Lower leg skin (tissue), 4 donors: Measurements from ENCODE around the gene DNAH1. TPM values are rescaled to one million over a fixed set of nuclear protein-coding genes. Genes with fewer than 3 reads are reported as not detected.

Source experiments
- DNase-seq, 2 donors: peaks; one replicate each; pipeline ENCODE4 v3.0.0-alpha.2; 2019; ENCODE audit warnings: low spot score in 2 of 2
- H3K4me3 ChIP-seq: fragments of 200-600 bp; sonication (generic); 2 replicates; pipeline ENCODE4 v1.5.1; 2017; ENCODE audit warnings: mild to moderate bottlenecking, low read depth; ENCODE audit not compliant: poor library complexity, severe bottlenecking
- POLR2A ChIP-seq, 2 donors: fragments of 450-650 bp; IDR thresholded peaks; one replicate each; pipeline ENCODE4 v1.6.1; 2016 to 2017; ENCODE audit warnings: antibody characterized with exemption in 2 of 2, mild to moderate bottlenecking in 1 of 2, moderate library complexity in 1 of 2
- WGBS, 2 donors: methylation state at CpG; one replicate each; pipeline ENCODE4 v1.1.5; 2018; 5-methylcytosine and 5-hydroxymethylcytosine counted together
- intact Hi-C: fragments of 100-400 bp; cut with DNase I; formaldehyde crosslinking; loops from one replicate; pipeline ENCODE4 v1.15.0; 2023; ENCODE audit warnings: low total_unique reads
- total RNA-seq, 4 donors: library from RNA; depleted of rRNA; stranded (reverse); fragments of >200 nt; gene quantifications; one replicate each; pipeline ENCODE4 v1.1.0, GENCODE V29; 2016
- TF ChIP-seq, protein P1 (sequence below), 3 donors: fragments of 450-650 bp; IDR thresholded peaks; one replicate each; pipeline ENCODE4 v1.5.1; 2016; ENCODE audit warnings: antibody characterized with exemption in 3 of 3, mild to moderate bottlenecking in 3 of 3, moderate library complexity in 2 of 3

DNAH1 gene
- total RNA-seq, 4 donors from 2014 or later, result 2.0 to 5.9 (median 5.0) TPM

DNA sequence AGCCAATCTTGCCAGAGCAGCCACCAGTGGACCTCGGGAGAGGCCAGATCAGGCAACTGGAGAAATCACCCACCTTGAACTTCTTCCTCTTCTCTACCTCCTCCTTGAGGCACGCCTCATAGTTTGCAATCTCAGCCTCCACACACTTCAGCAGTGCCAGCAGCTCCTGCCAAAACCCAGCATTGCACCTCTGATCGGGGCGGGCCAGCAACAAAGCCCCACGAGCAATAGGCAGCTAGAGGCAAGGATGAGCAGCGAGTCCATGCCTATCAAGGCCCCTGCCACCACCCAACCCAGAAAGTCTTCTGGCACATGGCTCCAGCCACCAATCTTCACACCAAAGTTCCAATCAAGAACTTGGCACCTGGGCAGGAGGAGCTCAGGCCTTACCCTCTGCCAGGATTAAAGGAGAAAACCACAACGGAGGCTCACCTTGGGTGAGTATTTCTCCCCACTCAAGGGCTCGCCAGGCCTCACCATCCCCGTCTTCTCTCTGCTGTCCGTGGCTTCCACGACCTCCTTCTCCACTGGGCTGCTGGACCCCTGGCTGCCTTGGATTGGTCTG lies 86.7 kb downstream of the DNAH1 start:
- intact Hi-C loops, result no loop called here
- WGBS, 2 donors, result 60 to 69% methylated on average over 11 of the region's 11 CpGs
- H3K4me3 ChIP-seq, result no peak overlapping the region
- TF ChIP-seq, protein P1, sequence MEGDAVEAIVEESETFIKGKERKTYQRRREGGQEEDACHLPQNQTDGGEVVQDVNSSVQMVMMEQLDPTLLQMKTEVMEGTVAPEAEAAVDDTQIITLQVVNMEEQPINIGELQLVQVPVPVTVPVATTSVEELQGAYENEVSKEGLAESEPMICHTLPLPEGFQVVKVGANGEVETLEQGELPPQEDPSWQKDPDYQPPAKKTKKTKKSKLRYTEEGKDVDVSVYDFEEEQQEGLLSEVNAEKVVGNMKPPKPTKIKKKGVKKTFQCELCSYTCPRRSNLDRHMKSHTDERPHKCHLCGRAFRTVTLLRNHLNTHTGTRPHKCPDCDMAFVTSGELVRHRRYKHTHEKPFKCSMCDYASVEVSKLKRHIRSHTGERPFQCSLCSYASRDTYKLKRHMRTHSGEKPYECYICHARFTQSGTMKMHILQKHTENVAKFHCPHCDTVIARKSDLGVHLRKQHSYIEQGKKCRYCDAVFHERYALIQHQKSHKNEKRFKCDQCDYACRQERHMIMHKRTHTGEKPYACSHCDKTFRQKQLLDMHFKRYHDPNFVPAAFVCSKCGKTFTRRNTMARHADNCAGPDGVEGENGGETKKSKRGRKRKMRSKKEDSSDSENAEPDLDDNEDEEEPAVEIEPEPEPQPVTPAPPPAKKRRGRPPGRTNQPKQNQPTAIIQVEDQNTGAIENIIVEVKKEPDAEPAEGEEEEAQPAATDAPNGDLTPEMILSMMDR (IDR thresholded peaks at IDR 0.05), result no peak
- no peak for TF ChIP-seq POLR2A (IDR thresholded peaks at IDR 0.05)
- peak in 1 of 2 donors; percentile 86 for DNase-seq

DNA sequence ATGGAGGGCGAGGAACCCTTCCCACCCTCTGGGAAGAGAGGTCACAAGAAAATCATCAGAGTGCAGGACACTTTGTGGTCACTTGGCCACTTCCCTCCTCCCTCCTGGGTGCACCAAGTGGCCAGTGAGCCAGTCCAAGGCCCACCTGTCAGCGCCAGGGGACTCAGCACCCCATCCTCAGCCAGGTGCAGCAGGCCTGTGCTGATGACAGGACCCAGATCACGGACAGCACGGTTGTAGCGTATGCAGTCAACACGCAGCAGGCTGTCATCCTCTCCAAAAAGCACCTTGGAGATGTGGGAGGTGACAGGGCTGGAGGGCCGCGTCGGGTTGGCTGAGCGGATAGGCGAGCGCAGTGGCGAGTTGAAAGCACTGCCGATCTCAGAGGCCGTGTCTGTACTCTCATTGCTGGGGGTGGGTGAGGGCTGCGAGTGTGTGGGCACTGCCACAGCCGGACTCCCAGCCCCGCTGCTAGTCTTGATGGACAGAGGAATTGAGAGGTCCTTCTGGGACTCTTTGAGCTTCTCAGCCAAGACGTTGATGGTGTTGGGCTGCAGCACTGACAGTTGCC lies 87.2 kb downstream of the DNAH1 start:
- WGBS, 2 donors, result 80 to 82% methylated on average over 17 to 19 of the region's 19 CpGs
- peak in 1 of 2 donors; percentile 83 for DNase-seq
- intact Hi-C loops, result no loop called here
- TF ChIP-seq, protein P1 (IDR thresholded peaks at IDR 0.05), result no peak
- no peak for TF ChIP-seq POLR2A (IDR thresholded peaks at IDR 0.05)
- H3K4me3 ChIP-seq, result no peak overlapping the region

DNA sequence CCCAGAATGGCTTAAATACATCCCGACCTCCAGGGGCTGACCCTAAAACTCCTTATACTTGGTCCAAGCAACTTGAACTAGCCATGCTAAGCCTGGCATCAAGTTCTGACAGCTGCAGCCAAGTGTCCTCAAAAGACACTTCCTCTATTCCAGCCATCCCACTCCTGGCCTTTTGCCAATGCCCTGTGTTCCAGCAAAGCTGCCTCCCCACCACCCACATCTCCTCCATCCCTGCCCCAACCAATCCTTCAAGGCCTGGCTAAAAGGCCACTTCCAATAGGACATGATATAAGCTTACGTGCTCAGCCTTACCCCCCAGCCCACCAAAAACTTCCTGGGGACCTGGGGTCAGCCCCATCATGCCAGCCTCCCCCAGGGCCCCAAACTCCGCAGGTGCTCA lies 87.8 kb downstream of the DNAH1 start:
- 75 to 79% methylated on average over 3 of the region's 3 CpGs for WGBS, 2 donors
- DNase-seq, result peak in 1 of 2 donors; percentile 86
- no peak overlapping the region for H3K4me3 ChIP-seq
- intact Hi-C loops, result no loop called here
- TF ChIP-seq, protein P1 (IDR thresholded peaks at IDR 0.05), result no peak
- TF ChIP-seq POLR2A (IDR thresholded peaks at IDR 0.05), result no peak

DNA sequence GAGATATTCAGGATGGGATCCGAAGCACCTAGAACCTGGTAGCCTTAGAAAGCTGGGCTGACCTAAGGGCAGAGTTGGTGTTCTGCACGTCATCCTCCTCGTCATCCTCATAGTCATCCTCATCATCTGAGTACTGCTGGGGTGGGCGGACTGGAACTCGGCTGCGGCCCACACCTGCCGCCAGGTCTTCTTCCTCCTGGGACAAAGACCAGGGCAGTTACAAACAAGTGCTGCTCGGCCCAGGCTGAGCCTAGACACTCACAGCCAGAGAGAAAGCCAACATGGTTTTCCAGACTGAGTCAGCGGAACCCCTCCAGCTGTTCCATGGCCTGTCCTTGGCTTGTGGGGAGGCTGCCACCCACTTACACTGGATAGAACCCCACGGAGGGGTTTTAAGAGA lies 88.3 kb downstream of the DNAH1 start:
- TF ChIP-seq POLR2A (IDR thresholded peaks at IDR 0.05), result no peak
- TF ChIP-seq, protein P1 (IDR thresholded peaks at IDR 0.05), result no peak
- peak in 1 of 2 donors; percentile 76 for DNase-seq
- 62 to 79% methylated on average over 10 of the region's 10 CpGs for WGBS, 2 donors
- intact Hi-C loops, result no loop called here
- no peak overlapping the region for H3K4me3 ChIP-seq

DNA sequence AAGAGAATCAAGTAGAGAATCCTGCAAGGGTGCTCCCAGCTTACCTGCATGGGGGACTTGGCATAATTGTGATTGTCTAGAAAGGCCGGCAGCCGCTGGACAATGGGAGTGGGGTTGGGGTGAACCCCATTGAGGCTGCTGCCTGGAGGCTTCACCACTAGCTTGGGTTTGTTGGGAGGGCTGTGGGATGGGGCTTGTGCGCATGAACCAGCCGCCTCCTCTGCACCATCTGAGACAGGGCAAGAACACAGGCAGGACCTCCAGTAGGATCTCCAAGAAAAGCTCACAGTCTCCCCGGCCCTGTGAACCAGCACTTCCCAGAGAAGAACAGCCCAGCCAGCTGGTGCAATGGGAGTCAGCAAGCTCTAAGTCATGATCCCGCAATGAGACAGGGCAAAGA lies 88.9 kb downstream of the DNAH1 start:
- 42 to 53% methylated on average over 6 of the region's 6 CpGs for WGBS, 2 donors
- intact Hi-C loops, result no loop called here
- DNase-seq, result peak in 1 of 2 donors; percentile 83
- H3K4me3 ChIP-seq, result no peak overlapping the region
- TF ChIP-seq, protein P1 (IDR thresholded peaks at IDR 0.05), result no peak
